Gastroesophageal sphincter (tissue), 3 donors: ENCODE data around the gene OR11G2.
"Not testable (repeated sequence)": the region's sequence is repeated elsewhere in the genome, so short reads cannot be mapped to it uniquely, and the experiment has no call there.

ENCODE experiments used
- CTCF ChIP-seq, 4 experiments: fragments of 200-600 bp in 2 of 4; fragments of 450-650 bp in 2 of 4; sonication (generic) in 1 of 4; IDR thresholded peaks; one replicate each; pipeline ENCODE4 v1.5.1; 2017 to 2019; ENCODE audit warnings: antibody characterized with exemption in 4 of 4, mild to moderate bottlenecking in 2 of 4, moderate library complexity in 2 of 4
- POLR2A ChIP-seq, 2 donors: fragments of 450-650 bp; IDR thresholded peaks; one replicate each; pipeline ENCODE4 v1.6.1; 2017; ENCODE audit warnings: antibody characterized with exemption in 2 of 2, mild to moderate bottlenecking in 2 of 2, moderate library complexity in 1 of 2

DNA sequence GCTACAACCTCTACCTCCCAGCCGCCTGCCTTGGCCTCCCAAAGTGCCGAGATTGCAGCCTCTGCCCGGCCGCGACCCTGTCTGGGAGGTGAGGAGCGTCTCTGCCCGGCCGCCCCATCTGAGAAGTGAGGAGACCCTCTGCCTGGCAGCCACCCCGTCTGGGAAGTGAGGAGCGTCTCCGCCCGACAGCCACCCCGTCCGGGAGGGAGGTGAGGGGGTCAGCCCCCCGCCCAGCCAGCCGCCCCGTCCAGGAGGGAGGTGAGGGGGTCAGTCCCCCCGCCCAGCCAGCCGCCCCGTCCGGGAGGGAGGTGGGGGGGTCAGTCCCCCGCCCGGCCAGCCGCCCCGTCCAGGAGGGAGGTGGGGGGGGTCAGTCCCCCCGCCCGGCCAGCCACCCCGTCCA, 21.7 kb downstream of the OR11G2 start:
- not testable (repeated sequence) for TF ChIP-seq CTCF, POLR2A (IDR thresholded peaks at IDR 0.05)
